T-helper 17 cell (primary cell): ENCODE results near the gene KCNJ10. TPM values are rescaled to one million over a fixed set of nuclear protein-coding genes. Genes with fewer than 3 reads are reported as not detected.
A peak's percentile ranks its signal among the peaks of the same experiment; 100 is the strongest.

Experiments
- ATAC-seq: fragments of 150-1000 bp; cut with Tn5 transposase; 2 replicates; pipeline ENCODE4 v1.10.0; 2021; ENCODE audit warnings: mild to moderate bottlenecking, moderate library complexity
- DNase-seq, 3 donors: peaks; one replicate each; pipeline versions ENCODE4 v3.0.0 to v3.0.0-alpha.2; 2020 to 2021
- H3K9me3 ChIP-seq: one replicate; pipeline ENCODE4 v1.7.0; 2013; ENCODE audit warnings: low read length, mild to moderate bottlenecking; ENCODE audit not compliant: control insufficient read depth, poor library complexity, severe bottlenecking
- H3K27ac Mint-ChIP-seq: one replicate; pipeline ENCODE4 v1.8.0; 2022; ENCODE audit warnings: mild to moderate bottlenecking, moderate library complexity, mixed read lengths
- H3K27me3 Mint-ChIP-seq: one replicate; pipeline ENCODE4 v1.8.0; 2022; ENCODE audit warnings: mixed read lengths
- H3K36me3 Mint-ChIP-seq: one replicate; pipeline ENCODE4 v1.8.0; 2022; ENCODE audit warnings: low read depth, mixed read lengths
- H3K4me1 Mint-ChIP-seq: one replicate; pipeline ENCODE4 v1.8.0; 2022; ENCODE audit warnings: mild to moderate bottlenecking, mixed read lengths
- H3K4me3 Mint-ChIP-seq: one replicate; pipeline ENCODE4 v1.8.0; 2022; ENCODE audit warnings: mild to moderate bottlenecking, moderate library complexity, mixed read lengths
- total RNA-seq, 4 donors: library from RNA in 2 of 4; stranded (reverse) in 2 of 4; gene quantifications; one replicate each; pipeline ENCODE4 v1.2.3 and lab custom pipeline; 2022 to 2026

Gene KCNJ10
- total RNA-seq, 2 donors from 2014 or later: not detected

GRCh38 chr1:160107512-160107911 is 37.6 kb upstream of the KCNJ10 start:
- no peaks in the 10 kb centered on the region for H3K9me3 ChIP-seq
- Mint-ChIP-seq H3K36me3 (no peaks in the 10 kb centered on the region), H3K4me1 (peaks cover 7% of the 10 kb centered on the region), H3K27ac (no peak overlapping the region), H3K4me3 (no peak overlapping the region), H3K27me3 (peaks cover 24% of the 10 kb centered on the region)
- no peak for ATAC-seq
- DNase-seq: no peak

- Mint-ChIP-seq H3K4me1 (peaks cover 15% of the 10 kb centered on the region), H3K27ac (no peak overlapping the region), H3K27me3 (peaks cover 14% of the 10 kb centered on the region), H3K4me3 (no peak overlapping the region), H3K36me3 (no peaks in the 10 kb centered on the region)
- no peaks in the 10 kb centered on the region for H3K9me3 ChIP-seq
- DNase-seq: no peak
- ATAC-seq: no peak
Measured at GRCh38 chr1:160105155-160105554, 35.2 kb upstream of the KCNJ10 start.

GRCh38 chr1:160104486-160104885 is 34.5 kb upstream of the KCNJ10 start:
- Mint-ChIP-seq H3K27ac (no peak overlapping the region), H3K27me3 (peaks cover 14% of the 10 kb centered on the region), H3K4me3 (no peak overlapping the region), H3K36me3 (no peaks in the 10 kb centered on the region), H3K4me1 (peaks cover 19% of the 10 kb centered on the region)
- ATAC-seq (no peak), DNase-seq (no peak)
- H3K9me3 ChIP-seq: no peaks in the 10 kb centered on the region

GRCh38 chr1:160103658-160104408 is 33.9 kb upstream of the KCNJ10 start:
- Mint-ChIP-seq H3K4me1 (peaks cover 21% of the 10 kb centered on the region), H3K4me3 (no peak overlapping the region), H3K27ac (no peak overlapping the region)

GRCh38 chr1:160101717-160102522 is 32.0 kb upstream of the KCNJ10 start:
- ATAC-seq (no peak), DNase-seq (no peak)
- no peaks in the 10 kb centered on the region for H3K9me3 ChIP-seq
- peaks cover 6% of the 10 kb centered on the region for H3K27me3 Mint-ChIP-seq
- peak overlapping the region; percentile 85 for H3K4me3 Mint-ChIP-seq
- H3K27ac Mint-ChIP-seq: peak overlapping the region; percentile 95
- no peaks in the 10 kb centered on the region for H3K36me3 Mint-ChIP-seq
- H3K4me1 Mint-ChIP-seq: peaks cover 30% of the 10 kb centered on the region

More at GRCh38 chr1:160103658-160104408, 33.9 kb upstream of the KCNJ10 start:
- DNase-seq (no peak), ATAC-seq (no peak)
- Mint-ChIP-seq H3K27me3 (peaks cover 11% of the 10 kb centered on the region), H3K36me3 (no peaks in the 10 kb centered on the region)
- H3K9me3 ChIP-seq: no peaks in the 10 kb centered on the region

GRCh38 chr1:160101037-160101716 is 31.2 kb upstream of the KCNJ10 start:
- H3K4me1 Mint-ChIP-seq: peaks cover 30% of the 10 kb centered on the region
- ATAC-seq: peak; percentile 22
- peak; percentile 51 to 57 (median 55) for DNase-seq
- H3K36me3 Mint-ChIP-seq: no peaks in the 10 kb centered on the region
- H3K4me3 Mint-ChIP-seq: peak overlapping the region; percentile 85
- H3K27me3 Mint-ChIP-seq: no peaks in the 10 kb centered on the region
- H3K27ac Mint-ChIP-seq: peak overlapping the region; percentile 95
- no peaks in the 10 kb centered on the region for H3K9me3 ChIP-seq

GRCh38 chr1:160099716-160100375 is 29.9 kb upstream of the KCNJ10 start:
- peaks cover 35% of the 10 kb centered on the region for H3K4me1 Mint-ChIP-seq
- DNase-seq (no peak), ATAC-seq (no peak)
- peak overlapping the region; percentile 93 for H3K4me3 Mint-ChIP-seq
- H3K27me3 Mint-ChIP-seq: no peaks in the 10 kb centered on the region
- peak overlapping the region; percentile 95 for H3K27ac Mint-ChIP-seq
- H3K36me3 Mint-ChIP-seq: no peaks in the 10 kb centered on the region
- no peaks in the 10 kb centered on the region for H3K9me3 ChIP-seq

- DNase-seq (peak; percentile 96 to 99 (median 98)), ATAC-seq (peak; percentile 92)
- Mint-ChIP-seq H3K27me3 (no peaks in the 10 kb centered on the region), H3K36me3 (no peaks in the 10 kb centered on the region), H3K4me3 (peak overlapping the region; percentile 93), H3K4me1 (peaks cover 35% of the 10 kb centered on the region), H3K27ac (peak overlapping the region; percentile 95)
- H3K9me3 ChIP-seq: no peaks in the 10 kb centered on the region
Measured at GRCh38 chr1:160098852-160099561, 29.0 kb upstream of the KCNJ10 start.

GRCh38 chr1:160097911-160098851 is 28.2 kb upstream of the KCNJ10 start, which contains the start of gene IGSF8:
TSS of gene IGSF8 (minus strand) at chr1:160098619. CDS start at chr1:160098472, 147 bp downstream.
- H3K9me3 ChIP-seq: no peaks in the 10 kb centered on the region
- Mint-ChIP-seq H3K36me3 (no peaks in the 10 kb centered on the region), H3K27ac (peak within 1 kb of the TSS; percentile 95), H3K4me3 (peak within 1 kb of the TSS; percentile 93), H3K27me3 (no peaks in the 10 kb centered on the region), H3K4me1 (peaks cover 36% of the 10 kb centered on the region)
- ATAC-seq (peak; percentile 66), DNase-seq (peak; percentile 87 to 94 (median 92))

GRCh38 chr1:160097151-160097910 is 27.4 kb upstream of the KCNJ10 start:
- Mint-ChIP-seq H3K27ac (peak overlapping the region; percentile 95), H3K36me3 (no peaks in the 10 kb centered on the region), H3K27me3 (no peaks in the 10 kb centered on the region), H3K4me3 (peak overlapping the region; percentile 93), H3K4me1 (peaks cover 36% of the 10 kb centered on the region)
- H3K9me3 ChIP-seq: no peaks in the 10 kb centered on the region
- ATAC-seq: no peak
- no peak for DNase-seq
